Heart left ventricle (tissue), 13 donors: Measurements from ENCODE around the gene NEDD4L.

Source experiments
- CTCF ChIP-seq, 12 donors: fragments of 200-600 bp; sonication (generic) in 4 of 12; IDR thresholded peaks; one replicate each; pipeline versions ENCODE4 v1.5.0 to v1.8.0; 2018 to 2022; ENCODE audit warnings: antibody characterized with exemption in 12 of 12, mild to moderate bottlenecking in 5 of 12
- POLR2A ChIP-seq, 2 donors: fragments of 450-650 bp; IDR thresholded peaks; one replicate each; pipeline ENCODE4 v1.6.1; 2017; ENCODE audit warnings: antibody characterized with exemption in 2 of 2, mild to moderate bottlenecking in 2 of 2, moderate library complexity in 2 of 2
- donor health status: ischemic (EF 13 %, LVEDD 7.1; RV severe dilation, severe dysfunction).
- donor health status: DM: no; HTN: yes; CAD: no.
- donor health status: DM: no; HTN: no; CAD: no.
- donor health status: ischemic (EF 25% LVEDD 6.9; RV normal size, moderate dysfunction).
- donor health status: ischemic (EF 25% LVEDD 5.7; RV mildly dilated, moderate dysfunction).
- donor health status: ischemic (EF 35%, LVEDD 5.7; RV mildly dilated, moderate dysfunction).
- donor health status: nonischemic (EF 11% LVEDD 7.7; RV severe dilation, severe dysfunction).
- donor health status: DM: yes; HTN: yes; CAD: no.
- donor health status: PGD.
- donor health status: ischemic (EF 29% LVEDD 5.4; RV normal size, mild dysfunction).
- donor health status: nonischemic (EF 23%, LVEDD 6.1; RV moderate dilation, normal function).

GRCh38 chr18:58028109-58028784 is 15.8 kb upstream of the NEDD4L start:
- TF ChIP-seq CTCF (IDR thresholded peaks at IDR 0.05): no peak
- TF ChIP-seq POLR2A (IDR thresholded peaks at IDR 0.05): no peak
